Stimulated activated CD8-positive, alpha-beta memory T cell treated with anti-CD3 and anti-CD28 coated beads, Interleukin-15, amount 100 ng/mL, for 4 hours (primary cell): ENCODE results near the gene SERPINE1.
A peak's percentile ranks its signal among the peaks of the same experiment; 100 is the strongest.

Source experiments
- DNase-seq, 2 donors: peaks; one replicate each; pipeline ENCODE4 v3.0.0-alpha.2; 2020; ENCODE audit warnings: low read depth in 2 of 2

SERPINE1 gene

GRCh38 chr7:101154693-101155102, 27.8 kb downstream of the SERPINE1 start:
- no peak for DNase-seq

DNA sequence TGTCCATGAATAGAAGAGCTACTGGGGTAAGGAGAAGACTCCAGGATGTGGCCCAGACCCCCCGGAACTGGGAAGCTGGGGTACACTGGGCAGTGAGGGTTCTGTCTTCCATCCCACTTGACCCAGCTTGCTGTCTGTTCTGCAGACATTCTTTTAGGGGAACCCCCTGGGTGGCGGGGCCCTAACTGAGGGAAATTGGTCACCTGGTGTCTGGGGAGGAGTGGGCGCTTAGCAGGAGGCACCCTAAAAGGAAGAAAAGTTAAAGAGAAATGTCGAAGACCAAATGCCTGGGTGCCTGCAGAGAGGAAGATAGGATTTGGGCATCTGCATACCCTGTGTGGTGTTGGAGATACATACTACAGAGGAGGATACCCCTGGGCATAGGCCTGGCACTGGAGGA, 28.4 kb downstream of the SERPINE1 start:
- DNase-seq: no peak

GRCh38 chr7:101156277-101156676, 29.4 kb downstream of the SERPINE1 start:
- no peak for DNase-seq

DNA sequence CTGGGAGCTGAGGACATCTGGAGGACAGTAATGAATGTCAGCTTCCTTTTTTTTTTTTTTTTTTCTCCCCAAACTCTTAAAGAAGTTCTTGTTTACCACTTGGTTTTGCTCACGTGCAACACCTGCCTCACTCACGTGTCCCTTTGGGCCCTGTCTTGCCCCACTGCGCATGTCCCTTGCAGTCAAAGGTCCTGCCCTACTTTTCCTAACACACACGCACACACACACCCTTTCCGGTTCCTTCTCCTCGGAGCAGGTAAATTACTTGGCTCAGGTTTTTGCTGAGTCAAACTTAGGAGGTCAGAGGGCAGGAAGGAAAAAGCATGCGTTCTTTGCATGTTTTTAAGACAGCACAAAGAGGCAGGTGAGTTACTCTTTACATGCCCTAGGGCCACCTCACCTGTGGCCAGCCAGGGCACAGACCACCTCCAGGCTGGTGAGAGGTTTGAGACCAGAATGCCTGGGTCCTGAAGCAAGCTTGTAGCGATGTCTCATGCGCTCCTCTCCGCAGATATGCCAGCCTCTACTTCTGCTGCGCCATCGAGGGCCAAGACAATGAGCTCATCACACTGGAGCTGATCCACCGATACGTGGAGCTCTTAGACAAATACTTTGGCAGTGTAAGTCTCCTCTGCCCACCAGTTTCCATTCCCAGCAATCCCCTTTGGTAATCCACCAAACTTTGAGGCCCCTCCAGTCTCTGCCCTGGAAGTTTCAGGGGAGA, 30.1 kb downstream of the SERPINE1 start:
- DNase-seq: no peak

DNA sequence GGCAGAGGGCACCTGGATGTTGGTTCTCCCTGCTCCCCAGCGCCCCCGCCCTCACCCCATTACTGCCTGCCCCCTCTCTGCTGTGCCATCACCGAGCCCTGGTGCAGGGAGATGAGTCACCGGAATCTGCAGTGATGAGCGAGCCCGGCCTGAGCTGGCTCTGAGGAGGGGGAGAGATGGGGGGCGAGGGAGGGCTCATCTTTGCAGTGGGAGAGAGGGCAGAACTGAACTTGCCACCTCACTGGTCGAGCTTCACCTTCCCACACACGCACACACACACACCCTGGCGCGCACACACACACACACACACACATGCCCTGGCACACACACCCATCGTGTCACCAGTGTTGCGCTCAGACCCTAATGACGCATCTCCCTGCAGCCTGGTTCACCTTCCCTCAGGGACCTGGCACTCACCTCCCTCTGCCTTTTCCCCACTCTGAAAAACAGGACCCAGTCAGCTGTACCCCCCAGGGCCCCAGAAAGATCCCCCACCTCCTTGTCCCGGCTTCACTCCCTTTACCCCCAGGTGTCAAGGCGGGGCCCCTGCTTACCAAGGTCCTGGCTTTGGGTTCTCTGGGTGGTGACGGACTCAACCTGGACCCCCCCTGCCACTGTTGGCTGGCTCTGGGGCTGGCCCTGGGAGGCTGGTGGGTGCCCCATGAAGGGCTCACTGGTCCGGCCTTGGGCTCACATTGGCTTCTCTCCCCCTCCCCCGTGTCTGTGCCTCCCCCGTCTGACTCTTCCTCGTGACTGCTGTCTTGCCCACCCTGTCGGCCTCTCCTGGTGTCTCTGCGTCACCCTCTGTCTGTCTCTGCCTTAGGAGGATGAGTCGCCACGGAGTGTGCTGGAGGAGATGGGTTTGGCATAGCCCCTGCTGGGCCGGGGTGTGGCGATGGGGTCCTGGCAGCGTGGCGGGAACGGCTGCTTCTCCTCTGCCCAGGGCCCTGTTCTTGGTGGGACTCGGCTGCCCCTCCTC, 33.1 kb downstream of the SERPINE1 start:
- no peak for DNase-seq

DNA sequence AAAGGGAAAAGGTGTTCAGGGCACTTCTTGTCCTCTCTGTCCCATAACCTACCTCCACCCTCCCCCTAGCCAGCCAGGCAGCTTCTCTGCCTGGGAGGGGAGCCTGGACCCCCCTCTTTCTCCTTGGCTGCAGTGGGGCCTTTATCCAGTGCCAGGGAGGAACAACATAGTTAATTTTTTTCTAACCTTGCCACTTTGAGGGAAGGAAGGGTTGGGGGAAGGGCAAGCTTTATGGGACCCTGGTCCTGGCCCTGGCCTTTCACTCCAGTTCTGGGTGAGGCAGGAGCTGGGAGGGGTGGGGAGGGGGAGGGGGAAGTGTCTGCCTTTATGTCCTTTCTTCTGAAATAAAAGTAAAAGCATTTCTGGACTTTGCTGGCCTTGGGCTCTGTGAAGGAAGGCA, 34.0 kb downstream of the SERPINE1 start:
- DNase-seq: no peak

DNA sequence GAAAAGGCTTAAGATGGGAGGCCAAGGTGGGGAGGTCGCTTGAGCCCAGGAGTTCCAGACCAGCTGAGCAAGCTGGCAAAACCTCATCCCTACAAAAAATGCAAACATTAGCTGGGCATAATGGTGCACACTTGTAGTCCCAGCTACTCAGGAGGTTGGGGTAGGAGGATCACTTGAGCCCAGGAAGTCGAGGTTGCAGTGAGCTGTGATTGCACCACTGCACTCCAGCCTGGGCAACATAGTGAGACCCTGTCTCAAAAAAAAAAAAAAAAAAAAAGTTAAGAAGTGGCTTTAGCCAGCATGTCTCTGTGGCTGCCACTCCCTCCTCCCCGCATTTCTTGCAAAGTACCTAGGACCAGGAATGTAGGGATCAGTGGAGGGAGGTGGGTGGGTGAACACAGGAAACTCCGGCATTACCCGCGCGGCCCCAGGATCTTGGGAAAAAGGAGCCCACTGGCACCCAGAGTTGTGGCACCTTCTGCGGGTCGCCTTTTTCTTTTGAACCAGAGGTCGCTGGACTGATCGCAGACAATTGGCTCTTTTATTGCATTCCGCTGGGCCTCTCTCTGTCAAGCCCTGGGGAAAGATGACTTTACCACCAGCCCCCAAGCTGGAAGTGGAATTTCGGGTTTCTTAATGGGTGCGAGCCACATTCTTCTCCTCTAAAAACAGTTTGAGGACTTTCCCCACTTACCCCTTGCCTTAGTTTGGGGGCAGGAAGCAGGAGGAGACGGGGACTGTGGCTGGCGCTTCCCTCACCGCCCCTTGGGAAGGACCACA, 35.0 kb downstream of the SERPINE1 start:
- DNase-seq: no peak

GRCh38 chr7:101162551-101163278, 35.8 kb downstream of the SERPINE1 start:
- DNase-seq: no peak

DNA sequence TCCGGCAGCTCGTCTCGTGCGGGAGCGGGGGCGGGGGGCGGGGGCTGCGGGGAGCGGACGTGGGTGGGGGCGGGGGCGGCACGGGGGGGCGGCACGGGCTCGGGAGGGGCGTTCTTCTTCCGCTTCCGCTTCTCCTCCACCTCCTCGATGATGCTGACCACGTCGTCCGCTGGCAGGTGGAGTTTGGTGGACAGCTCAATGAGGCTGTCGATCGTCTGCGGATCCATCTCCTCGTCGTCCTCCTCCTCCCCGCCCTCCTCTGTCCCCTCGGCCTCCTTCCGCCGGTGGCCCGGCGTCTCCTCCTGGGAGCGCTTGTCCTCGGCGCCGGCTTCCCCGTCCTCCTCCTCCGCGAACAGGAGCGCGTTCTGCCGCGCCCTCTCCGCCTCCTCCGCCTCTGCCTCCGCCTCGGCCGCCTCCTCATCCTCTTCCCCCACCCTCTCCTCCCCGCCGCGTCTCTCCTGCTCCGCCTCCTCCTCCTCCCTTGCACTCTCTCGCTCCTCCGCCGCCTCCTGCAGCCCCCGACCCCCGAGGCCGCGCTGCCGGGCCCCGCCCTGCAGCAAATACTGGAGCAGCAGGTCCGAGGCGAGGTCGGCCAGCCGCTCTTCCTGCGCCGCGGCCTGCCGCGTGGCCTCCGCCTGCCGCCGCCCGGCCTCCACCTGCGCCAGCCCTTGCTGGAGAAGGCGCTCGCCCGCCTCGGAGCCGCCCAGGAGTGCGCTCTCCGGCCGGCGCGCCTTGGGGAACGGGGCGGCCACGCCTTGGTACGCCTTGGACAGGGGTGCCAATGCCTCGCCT, 36.6 kb downstream of the SERPINE1 start:
- no peak for DNase-seq

DNA sequence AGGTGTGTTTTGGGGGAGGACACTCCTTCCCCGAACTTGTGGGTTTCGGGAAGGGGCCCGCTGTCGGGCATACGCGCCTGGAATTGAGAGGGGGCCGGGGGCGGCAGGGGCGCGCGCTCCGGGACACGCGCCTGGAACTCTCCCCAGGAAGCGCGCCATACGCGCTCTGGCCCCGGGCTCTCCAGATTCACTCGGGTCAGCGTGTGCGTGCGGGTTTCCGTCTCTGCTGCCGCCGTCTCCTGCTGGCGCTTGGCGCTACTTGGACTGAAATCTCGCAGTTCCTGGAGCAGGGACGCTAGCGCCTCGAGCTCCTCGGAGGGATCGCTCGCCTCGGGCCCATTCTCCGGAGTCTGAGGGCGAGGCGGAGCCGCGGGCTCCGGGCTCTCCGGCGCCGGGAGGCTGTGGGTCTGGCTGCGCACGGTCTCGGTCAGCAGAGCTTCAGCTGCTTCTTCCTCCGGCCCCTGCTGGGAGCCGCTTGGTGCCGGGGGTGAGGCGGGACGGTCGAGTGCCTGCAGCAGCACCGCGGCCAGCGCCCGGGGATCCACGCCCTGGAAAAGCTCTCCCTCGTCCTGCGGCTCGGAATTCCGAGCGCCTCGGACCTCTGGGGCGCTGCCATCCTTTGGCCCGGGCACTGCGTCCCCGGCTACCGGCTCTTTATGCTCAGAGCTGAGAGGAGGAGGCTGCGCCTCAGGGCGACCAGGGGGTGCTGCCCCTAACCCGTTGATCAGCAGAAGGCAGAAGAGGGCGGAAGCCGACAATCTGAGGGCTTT, 37.4 kb downstream of the SERPINE1 start:
- no peak for DNase-seq

- DNase-seq: peak; percentile 72 to 76
Observed at GRCh38 chr7:101165075-101165957, 38.4 kb downstream of the SERPINE1 start, which contains the start of gene VGF. VGF (minus strand) TSS chr7:101165569; CDS start chr7:101164843, 726 bp downstream.

DNA sequence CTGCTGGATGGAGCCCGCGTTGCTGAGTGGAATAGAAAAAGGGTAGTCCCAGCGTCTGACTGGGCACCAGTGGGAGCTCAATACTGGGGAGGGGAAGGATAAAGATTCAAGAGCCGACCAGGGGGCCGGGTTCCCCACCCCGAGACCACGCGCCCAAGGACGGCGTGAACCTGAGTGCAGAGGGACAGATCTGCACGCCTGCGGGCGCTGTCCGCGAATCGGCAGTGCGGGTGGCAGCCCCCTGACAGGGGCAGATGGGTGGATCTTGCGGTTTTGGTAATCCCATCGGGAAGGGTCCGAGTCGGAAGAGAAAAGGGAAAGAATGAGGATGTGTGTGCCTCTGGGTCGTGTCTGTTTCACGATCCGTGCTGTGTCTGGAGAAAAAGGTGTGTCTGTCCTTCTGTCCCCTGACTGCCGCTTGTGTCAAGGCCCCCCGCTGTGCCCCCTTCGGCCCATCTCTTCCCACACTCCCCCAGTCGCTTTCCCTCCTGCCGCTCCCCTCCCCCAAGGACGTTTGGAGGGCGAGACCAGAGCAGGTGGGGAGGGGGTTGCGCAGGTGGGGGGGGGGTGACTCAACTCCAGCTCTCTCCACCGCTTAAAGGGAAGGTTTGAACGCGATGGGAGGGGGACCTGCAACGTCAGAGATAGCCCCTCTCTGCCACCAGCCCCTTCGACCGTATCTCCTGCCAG, 39.2 kb downstream of the SERPINE1 start:
- DNase-seq: no peak

DNA sequence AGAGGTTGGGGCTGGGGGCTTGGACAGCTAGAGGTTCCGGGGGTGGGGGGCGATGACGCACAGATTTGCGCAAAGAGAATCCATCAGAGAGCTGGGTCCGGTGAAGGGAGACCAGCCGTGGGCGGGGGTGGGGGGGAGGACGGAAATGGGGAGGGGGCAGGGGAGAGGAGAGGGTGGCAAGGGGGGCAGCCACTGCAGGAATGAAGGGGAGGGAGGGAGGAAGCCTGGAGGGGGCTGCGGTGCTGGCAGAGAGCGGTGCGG, 39.7 kb downstream of the SERPINE1 start:
- DNase-seq: no peak

DNA sequence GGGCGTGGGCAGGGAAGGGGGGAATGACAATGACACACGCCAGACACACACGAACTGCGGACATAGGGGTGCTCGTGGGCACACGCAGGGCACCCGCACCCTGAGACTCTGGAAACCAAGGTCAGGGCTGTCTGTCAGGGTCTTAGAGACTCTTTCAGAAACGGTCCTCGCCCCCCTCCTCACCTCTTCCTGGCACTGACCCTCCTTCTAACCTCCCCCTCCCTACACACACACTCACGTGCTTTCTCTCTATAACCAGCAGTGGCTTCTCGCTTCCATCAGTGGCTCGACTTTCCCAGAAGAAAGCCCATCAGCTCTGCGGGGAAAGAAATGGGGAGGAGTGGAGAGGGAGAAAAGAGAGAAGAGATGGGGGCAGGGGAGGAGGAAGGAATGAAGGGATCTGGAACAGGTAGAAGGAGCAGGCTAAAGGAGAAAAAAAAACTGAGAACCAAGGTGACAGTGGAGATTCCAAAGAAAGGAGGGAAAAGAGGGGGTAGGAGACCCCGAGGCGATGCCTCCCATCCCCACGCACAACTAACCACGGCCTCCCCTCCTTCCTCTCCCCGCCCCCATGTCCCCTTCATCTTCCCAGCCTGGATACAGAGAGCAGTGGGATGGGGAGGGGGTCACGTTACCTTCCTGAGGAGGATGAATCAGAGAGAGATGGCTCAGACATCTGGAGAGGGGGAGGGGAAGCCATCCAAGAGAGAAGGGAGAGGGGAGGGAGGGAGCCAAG, 40.2 kb downstream of the SERPINE1 start:
- no peak for DNase-seq

- no peak for DNase-seq
Observed at GRCh38 chr7:101167645-101168411, 40.9 kb downstream of the SERPINE1 start.

GRCh38 chr7:101168412-101169049, 41.6 kb downstream of the SERPINE1 start:
- DNase-seq: no peak
